Measurements from ENCODE around the gene OR5J2.
"Not testable (repeated sequence)": the region's sequence is repeated elsewhere in the genome, so short reads cannot be mapped to it uniquely, and the experiment has no call there.

Gene OR5J2

GRCh38 chr11:56172256-56172830, 4.1 kb upstream of the OR5J2 start:
- no peak overlapping the region for H3K4me3 ChIP-seq (ENCODE audit: low read depth, low read length)
- no peak for TF ChIP-seq CTCF (IDR thresholded peaks at IDR 0.05; ENCODE audit: low read depth, low read length, missing control alignments)
- no peak for DNase-seq (ENCODE audit: low read depth)

- no peak for TF ChIP-seq CTCF (IDR thresholded peaks at IDR 0.05; ENCODE audit: low read depth, low read length, missing control alignments)
- DNase-seq (ENCODE audit: low read depth) = no peak
- no peak overlapping the region for H3K4me3 ChIP-seq (ENCODE audit: low read depth, low read length)
Observed at GRCh38 chr11:56183459-56183858, 7.0 kb downstream of the OR5J2 start.

- DNase-seq (ENCODE audit: low read depth) = no peak
- no peak for TF ChIP-seq CTCF (IDR thresholded peaks at IDR 0.05; ENCODE audit: low read depth, low read length, missing control alignments)
- H3K4me3 ChIP-seq (ENCODE audit: low read depth, low read length) = no peak overlapping the region
Observed at GRCh38 chr11:56188602-56189001, 12.2 kb downstream of the OR5J2 start.

- H3K4me3 ChIP-seq (ENCODE audit: low read depth, low read length) = no peak overlapping the region
- DNase-seq (ENCODE audit: low read depth) = no peak
- no peak for TF ChIP-seq CTCF (IDR thresholded peaks at IDR 0.05; ENCODE audit: low read depth, low read length, missing control alignments)
Observed at GRCh38 chr11:56196705-56197104, 20.3 kb downstream of the OR5J2 start.

GRCh38 chr11:56197367-56197766, 20.9 kb downstream of the OR5J2 start:
- no peak overlapping the region for H3K4me3 ChIP-seq (ENCODE audit: low read depth, low read length)
- TF ChIP-seq CTCF (IDR thresholded peaks at IDR 0.05; ENCODE audit: low read depth, low read length, missing control alignments) = no peak
- DNase-seq (ENCODE audit: low read depth) = no peak

GRCh38 chr11:56207790-56208189, 31.4 kb downstream of the OR5J2 start:
- no peak for TF ChIP-seq CTCF (IDR thresholded peaks at IDR 0.05; ENCODE audit: low read depth, low read length, missing control alignments)
- no peak overlapping the region for H3K4me3 ChIP-seq (ENCODE audit: low read depth, low read length)
- DNase-seq (ENCODE audit: low read depth) = no peak

- DNase-seq (ENCODE audit: low read depth) = no peak
- H3K4me3 ChIP-seq (ENCODE audit: low read depth, low read length) = no peak overlapping the region
- TF ChIP-seq CTCF (IDR thresholded peaks at IDR 0.05; ENCODE audit: low read depth, low read length, missing control alignments) = no peak
Observed at GRCh38 chr11:56214537-56214936, 38.1 kb downstream of the OR5J2 start.

- H3K4me3 ChIP-seq (ENCODE audit: low read depth, low read length); DNase-seq (ENCODE audit: low read depth): not testable (repeated sequence)
Observed at GRCh38 chr11:56219735-56220134, 43.3 kb downstream of the OR5J2 start.
